Sigmoid colon (tissue), 7 donors: ENCODE data around the gene ACTR2. TPM values are rescaled to one million over a fixed set of nuclear protein-coding genes. Genes with fewer than 3 reads are reported as not detected.

Source experiments
- DNase-seq: peaks from one replicate; pipeline ENCODE4 v3.0.0-alpha.2; 2019
- H3K27ac ChIP-seq, 4 donors: fragments of 200-600 bp; sonication (generic); one replicate each; pipeline ENCODE4 v1.5.1; 2016 to 2019; ENCODE audit warnings: mild to moderate bottlenecking in 1 of 4
- H3K27me3 ChIP-seq, 3 donors: fragments of 200-600 bp; sonication (generic); one replicate each; pipeline ENCODE4 v1.5.1; 2019; ENCODE audit warnings: mild to moderate bottlenecking in 1 of 3
- H3K36me3 ChIP-seq, 4 donors: fragments of 200-600 bp; sonication (generic); one replicate each; pipeline ENCODE4 v1.5.1; 2016 to 2019
- H3K4me1 ChIP-seq, 4 donors: fragments of 200-600 bp; sonication (generic); one replicate each; pipeline ENCODE4 v1.5.1; 2017 to 2019
- H3K4me3 ChIP-seq, 4 donors: fragments of 200-600 bp; sonication (generic); one replicate each; pipeline ENCODE4 v1.5.1; 2017 to 2019; ENCODE audit warnings: mild to moderate bottlenecking in 2 of 4, moderate library complexity in 1 of 4
- H3K9me3 ChIP-seq, 4 donors: fragments of 200-600 bp in 3 of 4; sonication (generic) in 3 of 4; one replicate each; pipeline versions ENCODE4 v1.5.1 to v1.6.1; 2013 to 2019
- CTCF ChIP-seq, 4 experiments: fragments of 450-650 bp in 3 of 4; fragments of 200-600 bp in 1 of 4; IDR thresholded peaks; one replicate each; pipeline ENCODE4 v1.5.1; 2016 to 2019; ENCODE audit warnings: antibody characterized with exemption in 4 of 4, mild to moderate bottlenecking in 3 of 4, moderate library complexity in 2 of 4
- EP300 ChIP-seq, 4 donors: sonication (generic); formaldehyde crosslinking; IDR thresholded peaks; one replicate each; pipeline ENCODE4 v1.6.1; 2017; ENCODE audit warnings: antibody characterized with exemption in 4 of 4
- POLR2A ChIP-seq, 2 donors: fragments of 450-650 bp; IDR thresholded peaks; one replicate each; pipeline ENCODE4 v1.6.1; 2016; ENCODE audit warnings: antibody characterized with exemption in 2 of 2, mild to moderate bottlenecking in 2 of 2, moderate library complexity in 2 of 2
- POLR2AphosphoS5 ChIP-seq, 4 donors: sonication (generic); formaldehyde crosslinking; IDR thresholded peaks; one replicate each; pipeline ENCODE4 v1.6.1; 2017; ENCODE audit warnings: antibody characterized with exemption in 4 of 4
- WGBS, 2 donors: extraction: QIAGEN DNeasy Blood & Tissue Kit; methylation state at CpG; one replicate each; pipeline ENCODE4 v1.1.7; 2013; 5-methylcytosine and 5-hydroxymethylcytosine counted together
- intact Hi-C: fragments of 100-400 bp; cut with DNase I; formaldehyde crosslinking; loops from one replicate; pipeline ENCODE4 v1.15.1; 2023
- polyA plus RNA-seq, 3 donors: library from polyadenylated mRNA; stranded (reverse); fragments of 200-250 nt; gene quantifications; one replicate each; pipeline ENCODE4 v1.2.3, GENCODE V29; 2013
- total RNA-seq, 4 donors: library from RNA; depleted of rRNA; stranded (reverse); fragments of >200 nt; gene quantifications; one replicate each; pipeline ENCODE4 v1.1.0, GENCODE V29; 2016
- donor health status: healthy with polysubstance abuse.
- donor health status: Bipolar disorder and iron deficiency.
- donor health status: healthy.

ACTR2 gene
- total and polyA plus RNA-seq, 7 donors = 70.9 to 171 (median 98.1) TPM

DNA sequence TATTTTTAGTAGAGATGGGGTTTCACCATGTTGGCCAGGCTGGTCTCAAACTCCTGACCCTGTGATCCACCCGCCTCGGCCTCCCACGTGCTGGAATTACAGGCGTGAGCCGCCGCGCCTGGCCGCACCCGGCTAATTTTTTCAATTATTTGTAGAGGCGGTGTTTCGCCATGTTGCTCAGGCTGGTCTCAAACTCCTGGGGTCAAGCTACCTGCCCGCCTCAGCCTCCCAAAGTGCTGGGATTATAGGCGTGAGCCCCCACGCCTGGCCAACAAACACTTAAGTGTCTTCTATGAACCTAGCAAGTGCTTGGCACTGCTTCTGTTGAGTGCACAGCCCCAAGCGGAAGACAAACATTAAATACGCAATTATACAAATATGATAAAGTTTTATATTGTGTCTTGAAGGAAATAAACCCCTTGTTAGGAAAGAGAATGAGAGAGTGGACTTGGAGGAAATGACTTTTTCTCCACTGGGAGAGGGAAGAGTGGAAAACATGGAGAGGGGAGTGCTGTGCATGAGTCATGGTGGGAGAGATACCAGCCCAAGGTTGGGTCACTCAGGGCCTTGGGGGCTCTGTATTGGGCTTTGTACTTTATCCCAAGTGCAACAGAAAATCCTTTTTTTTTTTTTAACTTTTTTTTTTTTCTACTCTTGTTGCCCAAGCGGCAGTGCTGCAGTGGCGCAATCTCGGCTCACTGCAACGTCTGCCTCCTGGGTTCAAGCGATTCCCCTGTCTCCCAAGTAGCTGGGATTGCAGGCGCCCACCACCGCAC, 41.4 kb upstream of the ACTR2 start:
- DNase-seq = no peak
- no peak overlapping the region for H3K27ac ChIP-seq
- WGBS, 2 donors = 18 to 75% methylated on average over 23 of the region's 23 CpGs
- H3K27me3 ChIP-seq = no peaks in the 10 kb centered on the region
- no peak overlapping the region for H3K4me3 ChIP-seq
- H3K9me3 ChIP-seq = no peaks in the 10 kb centered on the region
- H3K36me3 ChIP-seq = no peaks in the 10 kb centered on the region
- H3K4me1 ChIP-seq = peaks cover 0 to 7% (median 3%) of the 10 kb centered on the region in 4 donors
- TF ChIP-seq POLR2AphosphoS5 (IDR thresholded peaks at IDR 0.05) (no peak), EP300 (IDR thresholded peaks at IDR 0.05) (no peak), CTCF (IDR thresholded peaks at IDR 0.05) (no peak), POLR2A (IDR thresholded peaks at IDR 0.05) (no peak)
- intact Hi-C loops = loop anchor here (10.0 kb wide), 1 partner anchor 271 kb away; no protein-coding TSS in a partner anchor

- 17 to 52% methylated on average over 19 of the region's 19 CpGs for WGBS, 2 donors
- Histone ChIP-seq H3K27me3 (no peaks in the 10 kb centered on the region), H3K4me3 (no peak overlapping the region), H3K27ac (no peak overlapping the region), H3K4me1 (peaks cover 0 to 7% (median 3%) of the 10 kb centered on the region in 4 donors), H3K9me3 (no peaks in the 10 kb centered on the region), H3K36me3 (no peaks in the 10 kb centered on the region)
- TF ChIP-seq POLR2AphosphoS5 (IDR thresholded peaks at IDR 0.05) (no peak), CTCF (IDR thresholded peaks at IDR 0.05) (peak; percentile 52 to 84 (median 72)), EP300 (IDR thresholded peaks at IDR 0.05) (no peak), POLR2A (IDR thresholded peaks at IDR 0.05) (no peak)
- DNase-seq = peak; percentile 89
- intact Hi-C loops = loop anchor here (1.0 to 10.0 kb wide), 2 partner anchors 117 to 272 kb away; no protein-coding TSS in a partner anchor
Measured at GRCh38 chr2:65186872-65187851, 40.5 kb upstream of the ACTR2 start.

GRCh38 chr2:65193446-65193845, 34.2 kb upstream of the ACTR2 start:
- Histone ChIP-seq H3K9me3 (no peaks in the 10 kb centered on the region), H3K36me3 (no peaks in the 10 kb centered on the region), H3K4me1 (no peaks in the 10 kb centered on the region), H3K4me3 (no peak overlapping the region), H3K27ac (no peak overlapping the region), H3K27me3 (no peaks in the 10 kb centered on the region)
- intact Hi-C loops = no loop called here
- TF ChIP-seq POLR2AphosphoS5 (IDR thresholded peaks at IDR 0.05) = no peak
- TF ChIP-seq POLR2A (IDR thresholded peaks at IDR 0.05) = no peak
- no peak for TF ChIP-seq CTCF (IDR thresholded peaks at IDR 0.05)
- no peak for TF ChIP-seq EP300 (IDR thresholded peaks at IDR 0.05)
- no peak for DNase-seq
- WGBS, 2 donors = 83 to 89% methylated on average over 8 of the region's 8 CpGs

DNA sequence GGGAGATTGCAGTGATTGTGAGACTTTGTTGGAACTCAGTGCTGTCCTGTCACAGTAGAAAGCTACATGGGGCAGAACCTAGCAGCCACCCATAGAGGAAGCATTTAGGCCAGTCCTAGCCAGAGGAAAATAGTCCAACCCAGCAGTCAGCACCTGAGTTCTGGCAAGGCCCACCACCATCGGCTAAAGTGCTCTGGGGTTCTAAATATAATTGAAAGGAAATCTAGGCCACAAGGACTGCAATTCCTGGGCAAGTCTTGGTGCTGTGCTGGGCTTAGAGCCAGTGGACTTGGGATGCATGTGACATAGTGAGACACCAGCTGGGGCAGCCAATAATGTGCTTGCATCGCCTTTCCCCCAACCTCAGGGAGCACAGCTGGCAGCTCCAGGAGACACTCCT, 28.9 kb upstream of the ACTR2 start:
- intact Hi-C loops = no loop called here
- H3K9me3 ChIP-seq = no peaks in the 10 kb centered on the region
- H3K4me1 ChIP-seq = no peaks in the 10 kb centered on the region
- DNase-seq = no peak
- H3K27ac ChIP-seq = no peak overlapping the region
- H3K27me3 ChIP-seq = no peaks in the 10 kb centered on the region
- 89 to 92% methylated on average over 2 of the region's 2 CpGs for WGBS, 2 donors
- no peaks in the 10 kb centered on the region for H3K36me3 ChIP-seq
- no peak for TF ChIP-seq EP300 (IDR thresholded peaks at IDR 0.05)
- TF ChIP-seq CTCF (IDR thresholded peaks at IDR 0.05) = no peak
- no peak for TF ChIP-seq POLR2A (IDR thresholded peaks at IDR 0.05)
- no peak for TF ChIP-seq POLR2AphosphoS5 (IDR thresholded peaks at IDR 0.05)
- no peak overlapping the region for H3K4me3 ChIP-seq
